ENCODE measurements around the gene KIF2A.
"Not testable (repeated sequence)": the region's sequence is repeated elsewhere in the genome, so short reads cannot be mapped to it uniquely, and the experiment has no call there.

The KIF2A gene

GRCh38 chr5:62305715-62306322, at the start of gene KIF2A:
Gene KIF2A, plus strand, starts transcription at chr5:62306206. Its CDS starts 267 bp downstream, at chr5:62306473.
- DNase-seq, result peak; percentile 86

GRCh38 chr5:62257020-62257367, 49.0 kb upstream of the KIF2A start:
- DNase-seq, result peak; percentile 48

GRCh38 chr5:62258654-62259053, 47.4 kb upstream of the KIF2A start:
- no peak for DNase-seq

GRCh38 chr5:62259699-62260250, 46.2 kb upstream of the KIF2A start:
- no peak for DNase-seq

GRCh38 chr5:62260513-62260912, 45.5 kb upstream of the KIF2A start:
- DNase-seq, result peak; percentile 38

- no peak for DNase-seq
Measured at GRCh38 chr5:62263401-62263800, 42.6 kb upstream of the KIF2A start.

- no peak for DNase-seq
Measured at GRCh38 chr5:62265648-62266112, 40.3 kb upstream of the KIF2A start.

- DNase-seq, result no peak
Measured at GRCh38 chr5:62266573-62266972, 39.4 kb upstream of the KIF2A start.

- DNase-seq, result no peak
Measured at GRCh38 chr5:62268234-62268633, 37.8 kb upstream of the KIF2A start.

- no peak for DNase-seq
Measured at GRCh38 chr5:62268792-62269191, 37.2 kb upstream of the KIF2A start.

GRCh38 chr5:62271370-62271769, 34.6 kb upstream of the KIF2A start:
- DNase-seq, result no peak

- DNase-seq, result no peak
Measured at GRCh38 chr5:62271870-62272269, 34.1 kb upstream of the KIF2A start.

- no peak for DNase-seq
Measured at GRCh38 chr5:62273687-62274086, 32.3 kb upstream of the KIF2A start.

GRCh38 chr5:62275581-62275980, 30.4 kb upstream of the KIF2A start:
- DNase-seq, result no peak

- DNase-seq, result no peak
Measured at GRCh38 chr5:62281411-62281810, 24.6 kb upstream of the KIF2A start.

- no peak for DNase-seq
Measured at GRCh38 chr5:62282064-62282463, 23.9 kb upstream of the KIF2A start.

GRCh38 chr5:62283005-62283404, 23.0 kb upstream of the KIF2A start:
- no peak for DNase-seq

GRCh38 chr5:62283861-62284260, 22.1 kb upstream of the KIF2A start:
- DNase-seq, result no peak

GRCh38 chr5:62284946-62285891, 20.8 kb upstream of the KIF2A start:
- no peak for DNase-seq

GRCh38 chr5:62286834-62287233, 19.2 kb upstream of the KIF2A start:
- DNase-seq, result no peak

GRCh38 chr5:62287237-62287636, 18.8 kb upstream of the KIF2A start:
- DNase-seq, result no peak

GRCh38 chr5:62288118-62288517, 17.9 kb upstream of the KIF2A start:
- DNase-seq, result no peak

- no peak for DNase-seq
Measured at GRCh38 chr5:62289813-62290212, 16.2 kb upstream of the KIF2A start.

GRCh38 chr5:62291829-62292228, 14.2 kb upstream of the KIF2A start:
- DNase-seq, result not testable (repeated sequence)

Data from NCI-H1048 (cell line).